Measurements from ENCODE around the gene TTC38. TPM values are rescaled to one million over a fixed set of nuclear protein-coding genes. Genes with fewer than 3 reads are reported as not detected.

Gene TTC38
- total RNA-seq, 4 donors from 2014 or later = 49.8 to 116 (median 76.8) TPM

DNA sequence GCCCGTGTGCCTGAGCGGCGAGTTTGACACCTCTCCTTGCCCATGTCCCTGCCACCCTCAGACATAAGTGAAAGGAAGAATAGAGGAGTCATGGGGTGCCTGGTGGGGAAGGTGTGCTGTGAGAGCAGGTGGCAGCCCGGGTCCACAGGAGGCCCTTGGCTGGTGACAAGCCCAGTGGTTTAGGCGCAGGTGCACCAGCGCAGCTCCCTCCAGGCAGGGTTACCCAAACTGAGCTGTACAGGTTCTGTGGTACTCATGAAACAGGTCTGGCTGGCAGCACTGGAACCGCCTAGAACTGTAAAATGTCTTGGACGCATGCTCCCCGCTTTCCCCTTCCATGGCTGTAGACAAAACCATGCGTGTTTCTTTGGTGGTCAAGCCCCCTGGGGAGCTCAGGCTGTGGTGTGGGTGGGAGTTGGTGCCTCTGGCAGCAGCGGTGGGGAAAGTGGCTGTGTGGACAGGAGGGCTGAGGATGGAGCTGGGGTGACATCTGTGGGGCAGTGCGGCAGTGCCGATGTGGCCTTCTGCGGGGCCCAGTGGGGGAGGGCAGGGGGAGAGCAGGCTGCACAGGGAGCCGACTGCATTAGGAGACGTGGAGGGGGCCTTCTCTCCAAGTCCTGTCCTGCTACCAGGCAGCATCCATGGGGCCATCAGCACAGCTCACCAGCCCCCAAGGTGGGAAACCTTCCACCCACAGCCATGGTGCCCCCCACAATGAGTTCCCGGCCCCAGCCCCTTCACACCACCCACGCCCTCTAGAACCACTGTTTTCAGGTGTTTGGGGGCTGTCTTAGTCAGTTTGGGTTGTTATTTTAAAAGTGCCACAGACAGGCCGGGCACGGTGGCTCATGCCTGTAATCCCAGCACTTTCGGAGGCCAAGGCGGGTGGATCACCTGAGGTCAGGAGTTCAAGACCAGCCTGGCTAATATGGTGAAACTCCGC is 23.3 kb downstream of the TTC38 start:
- ATAC-seq (ENCODE audit: low FRiP score) (no peak), DNase-seq (ENCODE audit: low spot score) (no peak)
- TF ChIP-seq, protein P1, sequence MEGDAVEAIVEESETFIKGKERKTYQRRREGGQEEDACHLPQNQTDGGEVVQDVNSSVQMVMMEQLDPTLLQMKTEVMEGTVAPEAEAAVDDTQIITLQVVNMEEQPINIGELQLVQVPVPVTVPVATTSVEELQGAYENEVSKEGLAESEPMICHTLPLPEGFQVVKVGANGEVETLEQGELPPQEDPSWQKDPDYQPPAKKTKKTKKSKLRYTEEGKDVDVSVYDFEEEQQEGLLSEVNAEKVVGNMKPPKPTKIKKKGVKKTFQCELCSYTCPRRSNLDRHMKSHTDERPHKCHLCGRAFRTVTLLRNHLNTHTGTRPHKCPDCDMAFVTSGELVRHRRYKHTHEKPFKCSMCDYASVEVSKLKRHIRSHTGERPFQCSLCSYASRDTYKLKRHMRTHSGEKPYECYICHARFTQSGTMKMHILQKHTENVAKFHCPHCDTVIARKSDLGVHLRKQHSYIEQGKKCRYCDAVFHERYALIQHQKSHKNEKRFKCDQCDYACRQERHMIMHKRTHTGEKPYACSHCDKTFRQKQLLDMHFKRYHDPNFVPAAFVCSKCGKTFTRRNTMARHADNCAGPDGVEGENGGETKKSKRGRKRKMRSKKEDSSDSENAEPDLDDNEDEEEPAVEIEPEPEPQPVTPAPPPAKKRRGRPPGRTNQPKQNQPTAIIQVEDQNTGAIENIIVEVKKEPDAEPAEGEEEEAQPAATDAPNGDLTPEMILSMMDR (IDR thresholded peaks at IDR 0.05) = no peak

DNA sequence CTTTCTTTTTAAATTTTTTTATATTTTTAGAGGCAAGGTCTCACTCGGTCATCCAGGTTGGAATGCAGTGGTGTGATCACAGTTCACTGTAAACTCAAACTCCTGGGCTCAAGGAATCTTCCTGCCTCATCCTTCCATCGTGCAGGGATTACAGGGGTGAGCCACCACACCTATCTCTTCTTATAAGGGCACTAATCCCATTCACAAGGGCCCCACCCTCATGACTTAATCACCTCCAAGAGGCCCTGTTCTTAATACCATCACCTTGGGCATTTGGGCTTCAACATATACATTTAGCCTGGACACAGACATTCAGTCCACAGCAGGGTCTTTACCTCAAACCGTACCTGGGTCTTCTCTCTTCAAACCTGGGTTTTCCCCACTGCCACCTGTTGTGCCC is 24.4 kb downstream of the TTC38 start:
- ATAC-seq (ENCODE audit: low FRiP score) (no peak), DNase-seq (ENCODE audit: low spot score) (no peak)
- TF ChIP-seq, protein P1 (IDR thresholded peaks at IDR 0.05) = no peak

GRCh38 chr22:46292732-46293131 is 24.9 kb downstream of the TTC38 start:
- TF ChIP-seq, protein P1 (IDR thresholded peaks at IDR 0.05) = no peak
- ATAC-seq (ENCODE audit: low FRiP score) (no peak), DNase-seq (ENCODE audit: low spot score) (no peak)

GRCh38 chr22:46293577-46294260 is 25.9 kb downstream of the TTC38 start:
- ATAC-seq (ENCODE audit: low FRiP score) (no peak), DNase-seq (ENCODE audit: low spot score) (no peak)
- TF ChIP-seq, protein P1 (IDR thresholded peaks at IDR 0.05) = no peak

GRCh38 chr22:46294784-46295183 is 27.0 kb downstream of the TTC38 start:
- DNase-seq (ENCODE audit: low spot score) = no peak
- TF ChIP-seq, protein P1 (IDR thresholded peaks at IDR 0.05) = no peak
- ATAC-seq (ENCODE audit: low FRiP score) = no peak

DNA sequence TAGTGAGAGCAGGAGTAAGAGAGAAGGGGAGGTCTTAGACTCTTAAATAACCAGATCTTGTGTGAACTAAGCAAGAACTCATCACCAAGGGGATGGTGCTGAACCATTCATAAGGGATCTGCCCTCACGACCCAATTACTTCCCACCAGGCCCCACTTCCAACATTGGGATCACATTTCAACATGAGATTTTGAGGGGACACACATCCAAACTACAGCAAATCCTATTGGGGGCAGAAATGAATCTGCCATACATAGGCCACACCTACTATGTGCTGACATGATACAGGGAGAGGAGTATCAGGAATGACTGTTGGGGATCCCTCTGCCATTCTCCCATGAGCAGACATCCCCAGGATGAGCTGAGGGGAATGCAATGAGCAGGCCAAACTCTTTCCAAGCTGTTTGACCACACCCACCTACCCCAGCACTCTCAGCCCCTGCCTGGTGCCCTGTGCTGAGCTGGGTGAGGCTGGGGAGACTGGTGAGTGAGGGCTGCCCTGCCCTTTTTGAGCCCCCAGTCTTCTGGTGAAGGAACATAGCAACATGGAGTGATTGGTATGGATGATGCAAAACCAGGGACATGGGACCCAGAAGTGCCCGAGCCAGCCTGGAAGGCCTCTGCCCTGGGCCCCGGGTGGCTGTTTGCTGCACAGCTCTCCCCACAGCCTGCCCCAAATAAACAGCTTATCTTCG is 27.6 kb downstream of the TTC38 start:
- TF ChIP-seq, protein P1 (IDR thresholded peaks at IDR 0.05) = no peak

More for the DNA sequence above, 27.6 kb downstream of the TTC38 start:
- ATAC-seq (ENCODE audit: low FRiP score) (no peak), DNase-seq (ENCODE audit: low spot score) (no peak)
